Tibial artery (tissue), 4 donors: ENCODE measurements around the gene HES2.

Experiments used
- DNase-seq, 2 donors: peaks; one replicate each; pipeline ENCODE4 v3.0.0-alpha.2; 2019
- H3K27ac ChIP-seq, 2 donors: fragments of 200-600 bp; sonication (generic) in 1 of 2; 1 replicate in 1 of 2; 2 replicates in 1 of 2; pipeline ENCODE4 v1.5.1; 2018 to 2019; ENCODE audit warnings: mild to moderate bottlenecking in 1 of 2
- H3K27me3 ChIP-seq, 2 donors: fragments of 200-600 bp; sonication (generic) in 1 of 2; one replicate each; pipeline versions ENCODE4 v1.5.1 to v1.6.0; 2016 to 2019
- H3K36me3 ChIP-seq, 3 donors: fragments of 200-600 bp; sonication (generic) in 2 of 3; one replicate each; pipeline ENCODE4 v1.5.1; 2016 to 2019; ENCODE audit warnings: mild to moderate bottlenecking in 2 of 3
- H3K4me1 ChIP-seq, 4 donors: fragments of 200-600 bp; sonication (generic) in 2 of 4; 1 replicate in 3 of 4; 2 replicates in 1 of 4; pipeline ENCODE4 v1.5.1; 2016 to 2019
- H3K4me3 ChIP-seq, 2 donors: fragments of 200-600 bp; sonication (generic) in 1 of 2; 1 replicate in 1 of 2; 2 replicates in 1 of 2; pipeline ENCODE4 v1.5.1; 2018 to 2019; ENCODE audit warnings: mild to moderate bottlenecking in 2 of 2
- H3K9me3 ChIP-seq, 3 donors: fragments of 200-600 bp; sonication (generic) in 1 of 3; one replicate each; pipeline ENCODE4 v1.5.1; 2016 to 2019
- CTCF ChIP-seq, 2 experiments: fragments of 200-600 bp in 1 of 2; fragments of 450-650 bp in 1 of 2; IDR thresholded peaks; one replicate each; pipeline ENCODE4 v1.5.1; 2017 to 2019; ENCODE audit warnings: antibody characterized with exemption in 2 of 2, mild to moderate bottlenecking in 1 of 2, moderate library complexity in 1 of 2
- intact Hi-C: fragments of 100-400 bp; cut with DNase I; formaldehyde crosslinking; loops from one replicate; pipeline ENCODE4 v1.15.0; 2023; ENCODE audit warnings: low total_unique reads

Gene HES2

GRCh38 chr1:6462412-6463119 is 42.8 kb upstream of the HES2 start:
- Histone ChIP-seq H3K4me3 (no peak overlapping the region), H3K9me3 (no peaks in the 10 kb centered on the region), H3K27me3 (peaks cover 0 to 87% of the 10 kb centered on the region in 2 donors), H3K36me3 (peaks cover 0 to 18% (median 8%) of the 10 kb centered on the region in 3 donors), H3K27ac (no peak overlapping the region), H3K4me1 (peaks cover 0 to 9% (median 3%) of the 10 kb centered on the region in 4 donors)
- DNase-seq, result no peak
- intact Hi-C loops, result no loop called here
- no peak for TF ChIP-seq CTCF (IDR thresholded peaks at IDR 0.05)

- Histone ChIP-seq H3K27me3 (peaks cover 0 to 87% of the 10 kb centered on the region in 2 donors), H3K4me1 (peaks cover 0 to 9% (median 3%) of the 10 kb centered on the region in 4 donors), H3K36me3 (peaks cover 0 to 14% (median 6%) of the 10 kb centered on the region in 3 donors), H3K9me3 (no peaks in the 10 kb centered on the region), H3K4me3 (no peak overlapping the region), H3K27ac (no peak overlapping the region)
- intact Hi-C loops, result no loop called here
- no peak for TF ChIP-seq CTCF (IDR thresholded peaks at IDR 0.05)
- no peak for DNase-seq
Observed at GRCh38 chr1:6461538-6462411, 42.1 kb upstream of the HES2 start.

- DNase-seq, result no peak
- no peak overlapping the region for H3K27ac ChIP-seq
- no peaks in the 10 kb centered on the region for H3K9me3 ChIP-seq
- H3K4me1 ChIP-seq, result peaks cover 0 to 9% (median 3%) of the 10 kb centered on the region in 4 donors
- H3K36me3 ChIP-seq, result peaks cover 0 to 14% (median 6%) of the 10 kb centered on the region in 3 donors
- peaks cover 0 to 87% of the 10 kb centered on the region in 2 donors for H3K27me3 ChIP-seq
- H3K4me3 ChIP-seq, result peak overlapping the region in 1 of 2 donors; percentile 8
- intact Hi-C loops, result no loop called here
- TF ChIP-seq CTCF (IDR thresholded peaks at IDR 0.05), result no peak
Observed at GRCh38 chr1:6461051-6461530, 41.4 kb upstream of the HES2 start.

GRCh38 chr1:6460301-6461050 is 40.8 kb upstream of the HES2 start:
- H3K36me3 ChIP-seq, result peaks cover 0 to 14% (median 6%) of the 10 kb centered on the region in 3 donors
- H3K4me3 ChIP-seq, result peak overlapping the region in 1 of 2 donors; percentile 8
- no peak for DNase-seq
- no peak overlapping the region for H3K27ac ChIP-seq
- intact Hi-C loops, result no loop called here
- no peak for TF ChIP-seq CTCF (IDR thresholded peaks at IDR 0.05)
- peaks cover 0 to 9% (median 4%) of the 10 kb centered on the region in 4 donors for H3K4me1 ChIP-seq
- H3K9me3 ChIP-seq, result no peaks in the 10 kb centered on the region
- H3K27me3 ChIP-seq, result peaks cover 0 to 87% of the 10 kb centered on the region in 2 donors

- intact Hi-C loops, result no loop called here
- Histone ChIP-seq H3K27me3 (peaks cover 0 to 87% of the 10 kb centered on the region in 2 donors), H3K4me3 (peak overlapping the region in 1 of 2 donors; percentile 3), H3K4me1 (peaks cover 0 to 15% (median 7%) of the 10 kb centered on the region in 4 donors), H3K27ac (no peak overlapping the region), H3K36me3 (peaks cover 0 to 14% (median 6%) of the 10 kb centered on the region in 3 donors), H3K9me3 (no peaks in the 10 kb centered on the region)
- TF ChIP-seq CTCF (IDR thresholded peaks at IDR 0.05), result no peak
- DNase-seq, result no peak
Observed at GRCh38 chr1:6459850-6460265, 40.1 kb upstream of the HES2 start.
